ENCODE data around the gene CCDC97. TPM values are rescaled to one million over a fixed set of nuclear protein-coding genes. Genes with fewer than 3 reads are reported as not detected.

The CCDC97 gene
- total RNA-seq, 1 donor from 2014 or later: 36.7 TPM

GRCh38 chr19:41363753-41364523, 54.0 kb downstream of the CCDC97 start, which contains the start of gene B9D2:
Gene B9D2 (minus strand): TSS chr19:41364149. CDS start chr19:41363519, 630 bp downstream.
- peak within 1 kb of the TSS; percentile 96 for H3K27ac Mint-ChIP-seq (ENCODE audit: unreplicated experiment)
- DNase-seq: peak; percentile 96
- TF ChIP-seq, protein P1, sequence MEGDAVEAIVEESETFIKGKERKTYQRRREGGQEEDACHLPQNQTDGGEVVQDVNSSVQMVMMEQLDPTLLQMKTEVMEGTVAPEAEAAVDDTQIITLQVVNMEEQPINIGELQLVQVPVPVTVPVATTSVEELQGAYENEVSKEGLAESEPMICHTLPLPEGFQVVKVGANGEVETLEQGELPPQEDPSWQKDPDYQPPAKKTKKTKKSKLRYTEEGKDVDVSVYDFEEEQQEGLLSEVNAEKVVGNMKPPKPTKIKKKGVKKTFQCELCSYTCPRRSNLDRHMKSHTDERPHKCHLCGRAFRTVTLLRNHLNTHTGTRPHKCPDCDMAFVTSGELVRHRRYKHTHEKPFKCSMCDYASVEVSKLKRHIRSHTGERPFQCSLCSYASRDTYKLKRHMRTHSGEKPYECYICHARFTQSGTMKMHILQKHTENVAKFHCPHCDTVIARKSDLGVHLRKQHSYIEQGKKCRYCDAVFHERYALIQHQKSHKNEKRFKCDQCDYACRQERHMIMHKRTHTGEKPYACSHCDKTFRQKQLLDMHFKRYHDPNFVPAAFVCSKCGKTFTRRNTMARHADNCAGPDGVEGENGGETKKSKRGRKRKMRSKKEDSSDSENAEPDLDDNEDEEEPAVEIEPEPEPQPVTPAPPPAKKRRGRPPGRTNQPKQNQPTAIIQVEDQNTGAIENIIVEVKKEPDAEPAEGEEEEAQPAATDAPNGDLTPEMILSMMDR (IDR thresholded peaks at IDR 0.05; ENCODE audit: partially characterized antibody, unreplicated experiment): no peak
- no peaks in the 10 kb centered on the region for H3K4me1 Mint-ChIP-seq (ENCODE audit: low read depth, unreplicated experiment)
- H3K4me3 Mint-ChIP-seq (ENCODE audit: unreplicated experiment): peak within 1 kb of the TSS; percentile 94
- no peaks in the 10 kb centered on the region for H3K9me3 Mint-ChIP-seq (ENCODE audit: unreplicated experiment)
- peaks cover 6% of the 10 kb centered on the region for H3K27me3 Mint-ChIP-seq (ENCODE audit: unreplicated experiment)
- no peaks in the 10 kb centered on the region for H3K36me3 Mint-ChIP-seq (ENCODE audit: unreplicated experiment)

DNA sequence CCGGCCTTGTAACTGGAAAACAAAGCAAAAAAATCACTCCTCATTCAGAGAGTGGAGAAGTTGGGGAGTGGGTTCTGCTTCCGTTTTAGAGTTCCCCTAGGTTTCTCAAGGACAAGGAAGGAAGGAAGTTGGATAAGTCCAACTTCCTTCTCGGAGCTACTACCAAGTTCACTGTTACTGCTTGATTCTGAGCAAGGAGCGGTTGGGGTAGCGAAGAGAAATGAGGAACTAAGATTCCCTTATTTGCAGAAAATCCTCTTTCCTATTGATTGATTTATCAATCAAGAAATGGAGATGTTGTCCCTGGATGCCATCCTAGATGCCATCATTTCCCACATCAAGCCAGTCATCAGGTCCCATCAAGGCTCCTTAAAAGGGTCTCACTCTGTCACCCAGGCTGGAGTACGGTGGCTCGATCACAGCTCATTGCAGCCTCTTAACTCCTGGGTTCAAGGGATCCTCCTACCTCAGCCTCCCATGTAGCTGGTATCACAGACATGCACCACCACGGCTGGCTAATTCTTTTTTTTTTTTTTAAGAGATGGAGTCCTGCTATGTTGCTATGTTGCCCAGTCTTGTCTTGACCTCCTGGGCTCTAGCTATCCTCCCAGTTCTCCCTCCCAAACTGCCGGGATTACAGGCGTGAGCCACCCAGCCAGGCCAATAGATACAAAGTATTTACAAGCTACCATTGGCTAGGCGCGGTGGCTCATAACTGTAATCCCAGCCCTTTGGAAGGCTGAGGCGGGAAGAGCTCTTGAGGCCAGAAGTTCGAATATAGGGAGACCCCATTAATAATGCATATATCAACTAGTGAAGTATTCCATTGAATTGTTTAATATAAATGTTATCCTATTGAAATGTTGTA, 54.8 kb downstream of the CCDC97 start:
- H3K36me3 Mint-ChIP-seq (ENCODE audit: unreplicated experiment): no peaks in the 10 kb centered on the region
- peak overlapping the region; percentile 94 for H3K4me3 Mint-ChIP-seq (ENCODE audit: unreplicated experiment)
- no peaks in the 10 kb centered on the region for H3K9me3 Mint-ChIP-seq (ENCODE audit: unreplicated experiment)
- peaks cover 6% of the 10 kb centered on the region for H3K27me3 Mint-ChIP-seq (ENCODE audit: unreplicated experiment)
- H3K27ac Mint-ChIP-seq (ENCODE audit: unreplicated experiment): peak overlapping the region; percentile 96
- no peak for DNase-seq
- TF ChIP-seq, protein P1 (IDR thresholded peaks at IDR 0.05; ENCODE audit: partially characterized antibody, unreplicated experiment): no peak
- no peaks in the 10 kb centered on the region for H3K4me1 Mint-ChIP-seq (ENCODE audit: low read depth, unreplicated experiment)

DNA sequence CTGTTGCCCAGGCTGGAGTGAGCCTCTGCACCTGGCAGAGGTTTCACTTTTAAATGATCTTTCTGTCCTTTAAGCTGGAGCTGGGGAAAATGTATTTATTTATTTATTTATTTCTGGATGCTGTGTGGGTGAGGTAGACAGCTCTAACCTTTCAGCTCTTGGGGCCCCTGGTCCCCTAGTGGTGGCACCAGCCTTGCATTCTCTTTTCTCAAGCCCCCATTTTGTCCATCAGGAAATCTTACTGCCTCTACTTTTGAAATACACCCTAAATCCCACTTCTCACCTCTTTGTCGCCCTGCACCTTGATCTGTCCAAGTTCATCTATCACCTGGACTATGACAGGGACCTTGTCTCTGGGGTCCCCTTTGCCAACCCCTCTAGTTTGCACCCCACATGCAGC, 56.1 kb downstream of the CCDC97 start:
- Mint-ChIP-seq H3K36me3 (ENCODE audit: unreplicated experiment) (no peaks in the 10 kb centered on the region), H3K9me3 (ENCODE audit: unreplicated experiment) (no peaks in the 10 kb centered on the region), H3K4me1 (ENCODE audit: low read depth, unreplicated experiment) (no peaks in the 10 kb centered on the region), H3K4me3 (ENCODE audit: unreplicated experiment) (no peak overlapping the region), H3K27ac (ENCODE audit: unreplicated experiment) (peak overlapping the region; percentile 0), H3K27me3 (ENCODE audit: unreplicated experiment) (peaks cover 6% of the 10 kb centered on the region)
- no peak for DNase-seq
- TF ChIP-seq, protein P1 (IDR thresholded peaks at IDR 0.05; ENCODE audit: partially characterized antibody, unreplicated experiment): no peak

- H3K9me3 Mint-ChIP-seq (ENCODE audit: unreplicated experiment): peaks cover 1% of the 10 kb centered on the region
- TF ChIP-seq, protein P1 (IDR thresholded peaks at IDR 0.05; ENCODE audit: partially characterized antibody, unreplicated experiment): no peak
- no peak overlapping the region for H3K4me3 Mint-ChIP-seq (ENCODE audit: unreplicated experiment)
- no peaks in the 10 kb centered on the region for H3K4me1 Mint-ChIP-seq (ENCODE audit: low read depth, unreplicated experiment)
- no peak overlapping the region for H3K27ac Mint-ChIP-seq (ENCODE audit: unreplicated experiment)
- no peak for DNase-seq
- H3K27me3 Mint-ChIP-seq (ENCODE audit: unreplicated experiment): peaks cover 6% of the 10 kb centered on the region
- H3K36me3 Mint-ChIP-seq (ENCODE audit: unreplicated experiment): no peaks in the 10 kb centered on the region
Observed at GRCh38 chr19:41367848-41368301, 57.9 kb downstream of the CCDC97 start.
